K562 (cell line): ENCODE results near the gene DOCK6. TPM values are rescaled to one million over a fixed set of nuclear protein-coding genes. Genes with fewer than 3 reads are reported as not detected.
A peak's percentile ranks its signal among the peaks of the same experiment; 100 is the strongest.

Source experiments
- BMI1 ChIP-seq: fragments of 150-350 bp; IDR thresholded peaks from 2 replicates; pipeline ENCODE4 v1.6.1; 2014; ENCODE audit warnings: low read length
- BRD4 ChIP-seq: fragments of 200-600 bp; sonication (generic); IDR thresholded peaks from 2 replicates; pipeline ENCODE4 v1.6.1; 2017; ENCODE audit warnings: inconsistent platforms
- EP400 ChIP-seq: fragments of 450-650 bp; IDR thresholded peaks from 2 replicates; pipeline ENCODE4 v1.6.1; 2017; ENCODE audit warnings: antibody characterized with exemption, mild to moderate bottlenecking, moderate library complexity
- KDM2B ChIP-seq: fragments of 250-450 bp; sonication (Bioruptor Pico); IDR thresholded peaks from 2 replicates; pipeline ENCODE4 v1.8.0; 2021; ENCODE audit warnings: mild to moderate bottlenecking, moderate library complexity
- KHSRP ChIP-seq: fragments of 450-650 bp; IDR thresholded peaks from 2 replicates; pipeline ENCODE4 v1.6.1; 2017
- NR3C1 ChIP-seq: sonication (generic); formaldehyde crosslinking; IDR thresholded peaks from 2 replicates; pipeline ENCODE4 v1.8.1; 2022; ENCODE audit warnings: missing genetic modification reagents
- RCOR1 ChIP-seq, 2 experiments: IDR thresholded peaks; 2 replicates each; pipeline ENCODE4 v1.6.1; 2012; ENCODE audit warnings: low read depth in 2 of 2, low read length in 2 of 2, borderline replicate concordance in 1 of 2, improper control_type of control experiment in 1 of 2
- REST ChIP-seq, 2 experiments: fragments of 450-650 bp; formaldehyde crosslinking in 1 of 2; IDR thresholded peaks; 2 replicates each; pipeline versions ENCODE4 v1.4.0 to v1.6.1; 2014 to 2020; ENCODE audit warnings: mild to moderate bottlenecking in 2 of 2, borderline replicate concordance in 1 of 2, low read depth in 1 of 2
- THRAP3 ChIP-seq: fragments of 450-650 bp; IDR thresholded peaks from 2 replicates; pipeline ENCODE4 v1.6.1; 2016; ENCODE audit warnings: mild to moderate bottlenecking, inconsistent platforms, borderline replicate concordance
- ZNF165 ChIP-seq: fragments of 250-450 bp; sonication (Bioruptor Pico); IDR thresholded peaks from 2 replicates; pipeline ENCODE4 v1.4.0; 2020; ENCODE audit warnings: borderline replicate concordance
- ZNF184 ChIP-seq: sonication (generic); formaldehyde crosslinking; IDR thresholded peaks from 2 replicates; pipeline ENCODE4 v1.5.0; 2020; ENCODE audit warnings: missing genetic modification reagents
- ZNF561 ChIP-seq: fragments of 450-650 bp; formaldehyde crosslinking; conservative IDR thresholded peaks from 2 replicates; pipeline ENCODE4 v1.4.0; 2020; ENCODE audit warnings: mild to moderate bottlenecking, moderate library complexity
- ZNF76 ChIP-seq: fragments of 250-450 bp; sonication (Bioruptor Pico); IDR thresholded peaks from 2 replicates; pipeline ENCODE4 v1.4.0; 2020; ENCODE audit warnings: mild to moderate bottlenecking, moderate library complexity, borderline replicate concordance
- ZNF77 ChIP-seq: fragments of 250-450 bp; sonication (Bioruptor Pico); IDR thresholded peaks from 2 replicates; pipeline ENCODE4 v1.5.0; 2020
- polyA plus RNA-seq, 8 experiments: library from polyadenylated mRNA; depleted of rRNA in 4 of 8; stranded (reverse) in 5 of 8; unstranded in 3 of 8; fragments of >200 nt; fragmentation: Nextera tagmentation in 2 of 8; fragmentation: Illumina TruSeq in 1 of 8; extraction: Ambion mirVana in 2 of 8; extraction: Trizol in 1 of 8; gene quantifications; 2 replicates each; pipeline versions ENCODE4 v1.2.1 to v1.2.3, GENCODE V29; 2011 to 2014; ENCODE audit warnings: inconsistent platforms in 1 of 8, missing spikeins in 1 of 8
- total RNA-seq, 7 experiments: library from RNA; depleted of rRNA in 6 of 7; stranded (reverse); fragments of >200 nt in 6 of 7; fragmentation: Illumina TruSeq in 2 of 7; extraction: Trizol in 2 of 7; gene quantifications; 2 replicates each; pipeline versions ENCODE4 v1.2.1 to v1.2.3, GENCODE V29; 2011 to 2021; ENCODE audit warnings: low replicate concordance in 1 of 7
- TF ChIP-seq, protein P1 (sequence below): fragments of 450-650 bp; IDR thresholded peaks from 2 replicates; pipeline ENCODE4 v1.6.1; 2016; ENCODE audit warnings: missing biosample characterization, missing genetic modification characterization
- TF ChIP-seq, protein P2 (sequence below), 3 experiments: fragments of 200-800 bp in 1 of 3; sonication (Bioruptor generic) in 1 of 3; sonication (generic) in 1 of 3; formaldehyde crosslinking in 1 of 3; IDR thresholded peaks; 2 replicates each; pipeline versions ENCODE4 v1.6.1 to v1.8.0; 2016 to 2022; ENCODE audit warnings: mild to moderate bottlenecking in 2 of 3, missing compliant biosample characterization in 2 of 3, missing genetic modification characterization in 2 of 3, missing genetic modification reagents in 1 of 3

DOCK6 gene
- total and polyA plus RNA-seq, 9 of the 15 experiments (the other 6 are each of a cell fraction or from before 2014, with no cell fraction given), result 0.35 to 19.3 (median 3.8) TPM

DNA sequence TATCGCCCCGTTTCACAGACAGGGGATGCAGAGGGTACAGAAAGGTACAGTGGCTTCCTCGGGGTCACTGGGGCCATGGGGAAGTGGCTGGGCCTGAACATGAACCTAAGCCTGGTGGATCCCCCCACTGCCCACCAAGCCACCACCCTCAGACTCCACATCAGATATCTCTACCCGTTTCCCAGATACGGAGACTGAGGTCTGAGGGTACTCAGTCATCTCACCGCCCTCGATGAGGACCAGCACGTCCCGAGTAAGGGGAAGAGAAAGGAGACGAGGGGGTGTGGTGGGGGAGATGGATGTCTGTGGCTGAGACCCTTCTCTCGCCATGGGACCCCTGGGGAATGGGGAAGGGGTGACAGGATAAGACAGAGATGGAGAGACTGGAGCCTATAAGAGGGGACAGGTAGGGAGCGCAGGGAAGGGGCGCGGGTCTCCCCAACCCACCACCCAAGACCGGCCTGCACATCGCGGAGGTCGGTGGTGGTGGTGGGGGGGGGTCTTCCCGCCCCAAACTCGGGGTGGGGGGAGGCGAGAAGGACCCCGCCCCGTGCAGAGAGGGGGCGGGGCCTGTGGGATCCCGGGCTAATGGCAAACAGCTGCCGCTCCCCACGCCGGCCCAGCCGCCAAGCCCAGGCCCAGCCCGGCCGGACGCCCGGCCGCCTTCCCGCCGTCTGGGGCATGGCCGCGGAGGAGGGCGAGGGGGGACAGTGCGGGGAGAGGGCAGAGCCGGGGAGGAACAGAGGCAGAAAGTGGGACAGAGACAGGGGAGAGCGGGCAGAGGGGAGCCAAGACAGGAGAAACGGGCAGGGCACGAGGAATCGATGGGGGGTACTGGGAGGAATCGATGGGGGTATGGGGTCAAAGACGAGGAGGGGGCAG, 65.7 kb downstream of the DOCK6 start (continued):
- TF ChIP-seq, protein P1, sequence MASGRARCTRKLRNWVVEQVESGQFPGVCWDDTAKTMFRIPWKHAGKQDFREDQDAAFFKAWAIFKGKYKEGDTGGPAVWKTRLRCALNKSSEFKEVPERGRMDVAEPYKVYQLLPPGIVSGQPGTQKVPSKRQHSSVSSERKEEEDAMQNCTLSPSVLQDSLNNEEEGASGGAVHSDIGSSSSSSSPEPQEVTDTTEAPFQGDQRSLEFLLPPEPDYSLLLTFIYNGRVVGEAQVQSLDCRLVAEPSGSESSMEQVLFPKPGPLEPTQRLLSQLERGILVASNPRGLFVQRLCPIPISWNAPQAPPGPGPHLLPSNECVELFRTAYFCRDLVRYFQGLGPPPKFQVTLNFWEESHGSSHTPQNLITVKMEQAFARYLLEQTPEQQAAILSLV (tag), result no peak
- TF ChIP-seq ZNF77 (no peak), RCOR1 (IDR thresholded peaks at IDR 0.05; ENCODE audit: borderline replicate concordance in 1 of 2, low read depth in 2 of 2, low read length in 2 of 2) (peak in 1 of 2 experiments; percentile 51; a peak in 1 of 4 replicates), ZNF76 (CRISPR knock-in tag) (no peak), KDM2B (CRISPR knock-in tag) (no peak), NR3C1 (CRISPR knock-in tag) (0 out of 2 replicates have a peak, but pooled peaks have one; percentile 50), BRD4 (no peak), EP400 (no peak), BMI1 (no peak), ZNF165 (CRISPR knock-in tag) (no peak), REST (IDR thresholded peaks at IDR 0.05; ENCODE audit: borderline replicate concordance) (no peak), REST (CRISPR knock-in tag; IDR thresholded peaks at IDR 0.05; ENCODE audit: low read depth) (no peak), KHSRP (no peak), ZNF561 (CRISPR knock-in tag) (no peak), ZNF184 (no peak), THRAP3 (no peak)
- TF ChIP-seq, protein P2, sequence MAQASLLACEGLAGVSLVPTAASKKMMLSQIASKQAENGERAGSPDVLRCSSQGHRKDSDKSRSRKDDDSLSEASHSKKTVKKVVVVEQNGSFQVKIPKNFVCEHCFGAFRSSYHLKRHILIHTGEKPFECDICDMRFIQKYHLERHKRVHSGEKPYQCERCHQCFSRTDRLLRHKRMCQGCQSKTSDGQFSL (CRISPR knock-in tag; IDR thresholded peaks at IDR 0.05), result peak; percentile 93
- TF ChIP-seq, protein P2 (tag; IDR thresholded peaks at IDR 0.05), result peak in 1 of 2 experiments; percentile 54; a peak in 1 of 4 replicates
